GM10266 (cell line): ENCODE measurements around the gene PDE7B.

ENCODE experiments used
- DNase-seq: peaks from one replicate; pipeline ENCODE4 v3.0.0; 2012; ENCODE audit errors: extremely low spot score
- TF ChIP-seq, protein P1 (sequence below): IDR thresholded peaks from 2 replicates; pipeline ENCODE4 v1.5.1; 2012; ENCODE audit warnings: mild to moderate bottlenecking, low read depth; ENCODE audit not compliant: control insufficient read depth, insufficient read depth; ENCODE audit errors: missing control alignments

PDE7B gene

DNA sequence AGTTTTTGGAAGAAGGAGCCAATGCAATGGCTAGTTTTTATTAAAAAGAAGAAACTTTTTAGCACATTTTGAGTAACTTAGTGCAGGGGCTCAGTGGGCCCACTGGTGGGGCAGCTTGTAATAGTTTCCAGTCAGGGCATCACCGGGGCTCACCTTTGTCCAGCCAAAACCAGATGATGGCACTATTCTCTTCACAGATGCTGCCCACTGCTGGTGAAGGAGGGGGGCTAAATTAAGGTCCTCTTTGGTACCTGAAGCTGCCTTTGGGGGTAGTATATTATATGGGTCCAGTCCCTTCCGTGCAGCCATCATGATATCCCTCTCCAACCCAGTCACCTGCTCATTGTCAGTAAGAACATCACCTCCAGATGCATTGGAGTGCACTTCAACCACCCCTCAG is 182.9 kb downstream of the PDE7B start:
- DNase-seq, result no peak
- TF ChIP-seq, protein P1, sequence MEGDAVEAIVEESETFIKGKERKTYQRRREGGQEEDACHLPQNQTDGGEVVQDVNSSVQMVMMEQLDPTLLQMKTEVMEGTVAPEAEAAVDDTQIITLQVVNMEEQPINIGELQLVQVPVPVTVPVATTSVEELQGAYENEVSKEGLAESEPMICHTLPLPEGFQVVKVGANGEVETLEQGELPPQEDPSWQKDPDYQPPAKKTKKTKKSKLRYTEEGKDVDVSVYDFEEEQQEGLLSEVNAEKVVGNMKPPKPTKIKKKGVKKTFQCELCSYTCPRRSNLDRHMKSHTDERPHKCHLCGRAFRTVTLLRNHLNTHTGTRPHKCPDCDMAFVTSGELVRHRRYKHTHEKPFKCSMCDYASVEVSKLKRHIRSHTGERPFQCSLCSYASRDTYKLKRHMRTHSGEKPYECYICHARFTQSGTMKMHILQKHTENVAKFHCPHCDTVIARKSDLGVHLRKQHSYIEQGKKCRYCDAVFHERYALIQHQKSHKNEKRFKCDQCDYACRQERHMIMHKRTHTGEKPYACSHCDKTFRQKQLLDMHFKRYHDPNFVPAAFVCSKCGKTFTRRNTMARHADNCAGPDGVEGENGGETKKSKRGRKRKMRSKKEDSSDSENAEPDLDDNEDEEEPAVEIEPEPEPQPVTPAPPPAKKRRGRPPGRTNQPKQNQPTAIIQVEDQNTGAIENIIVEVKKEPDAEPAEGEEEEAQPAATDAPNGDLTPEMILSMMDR, result no peak

DNA sequence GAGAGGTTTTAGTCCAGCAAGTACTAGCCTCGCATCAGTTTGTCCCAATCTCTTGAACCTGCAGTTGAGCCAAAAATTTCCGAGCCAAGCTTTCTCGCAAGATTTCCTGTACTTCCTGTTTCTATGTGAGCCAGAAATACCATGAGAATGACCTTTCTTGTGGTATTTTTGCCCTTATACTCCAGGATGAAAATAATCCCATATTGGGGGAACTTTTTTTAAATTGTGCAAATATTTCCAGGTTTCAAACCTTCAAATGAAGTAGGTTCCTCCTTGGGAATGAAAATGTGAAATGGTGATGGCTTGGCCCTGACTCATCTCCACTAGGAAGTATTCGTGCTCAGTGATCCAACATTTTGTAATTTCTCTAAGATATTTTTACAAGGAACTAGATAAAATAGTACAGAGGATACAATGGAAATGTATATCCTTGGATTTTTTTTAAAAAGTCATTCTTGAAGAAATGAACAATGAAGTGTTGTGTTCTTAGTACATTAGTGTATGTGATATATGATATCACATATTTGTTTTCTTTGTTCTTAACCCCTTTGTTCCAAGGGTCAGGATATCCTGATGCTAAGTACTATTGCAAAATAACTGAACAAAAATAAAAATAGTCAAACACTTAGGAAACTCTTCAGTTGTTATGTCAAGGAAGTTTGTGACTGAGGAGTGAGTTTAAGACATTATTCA is 184.0 kb downstream of the PDE7B start:
- TF ChIP-seq, protein P1, result no peak
- no peak for DNase-seq

DNA sequence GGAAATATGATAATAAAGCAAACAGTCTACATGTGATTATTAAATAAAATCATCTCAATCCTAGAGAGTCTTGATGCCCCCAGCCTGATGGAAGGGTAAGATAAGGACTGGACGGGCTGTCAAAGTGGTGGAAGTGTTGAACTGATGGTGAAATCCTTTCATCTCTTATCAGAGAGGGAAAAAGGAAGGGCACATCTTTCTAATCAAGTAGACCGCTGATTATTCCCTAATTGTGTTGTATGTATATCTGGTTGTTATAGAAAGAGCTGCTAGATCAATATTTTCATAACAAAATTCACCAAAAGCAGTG is 184.5 kb downstream of the PDE7B start:
- no peak for DNase-seq
- TF ChIP-seq, protein P1, result no peak

- DNase-seq, result no peak
- TF ChIP-seq, protein P1, result no peak
These were observed 185.1 kb downstream of the PDE7B start for GRCh38 chr6:136036601-136037000.

GRCh38 chr6:136037242-136037875 is 185.9 kb downstream of the PDE7B start:
- TF ChIP-seq, protein P1, result no peak
- peak; percentile 50 for DNase-seq

DNA sequence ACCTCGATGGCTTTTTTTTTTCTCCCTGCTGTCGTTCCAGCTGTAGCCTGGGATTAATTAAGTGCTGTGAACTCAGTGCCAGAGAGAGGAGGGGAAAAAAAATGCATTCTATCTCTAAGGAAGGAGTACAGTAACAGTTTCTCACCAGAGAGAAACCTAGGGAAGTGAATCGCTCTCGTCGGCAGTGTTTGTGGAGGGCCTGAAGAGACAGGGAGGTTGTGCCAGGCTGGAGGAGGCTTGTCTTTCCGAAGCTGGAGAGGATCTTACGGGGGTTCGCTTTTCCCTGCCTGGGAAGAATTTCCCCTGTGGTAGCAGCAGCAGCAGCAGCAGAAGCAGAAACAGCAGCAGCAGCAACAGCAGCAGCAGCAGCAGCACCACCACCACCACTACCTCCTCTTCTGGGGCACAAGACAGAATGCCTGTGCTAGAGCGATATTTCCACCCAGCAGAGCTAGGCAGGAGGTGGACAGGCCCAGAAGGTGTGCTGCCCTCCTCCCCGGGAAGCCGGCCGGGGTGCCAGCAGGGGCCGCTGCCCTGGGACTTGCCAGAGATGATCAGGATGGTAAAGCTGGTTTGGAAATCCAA is 186.5 kb downstream of the PDE7B start:
- no peak for DNase-seq

More for the DNA sequence above, 186.5 kb downstream of the PDE7B start:
- TF ChIP-seq, protein P1, result no peak
